HepG2 (cell line): ENCODE data around the gene EXOSC7. TPM values are rescaled to one million over a fixed set of nuclear protein-coding genes. Genes with fewer than 3 reads are reported as not detected.

ENCODE experiments used
- ATAC-seq: fragments of 200-7000 bp; cut with Tn5 transposase; 3 replicates; pipeline ENCODE4 v1.9.1; 2020; ENCODE audit warnings: mild to moderate bottlenecking, moderate library complexity
- BruUV-seq: library from RNA; stranded (reverse); fragments of 400-500 nt; replicated peaks from 2 replicates; lab custom pipeline; 2021; lab: Mats Ljungman, UMichigan
- CTCF ChIA-PET: fragments of 300-600 bp; formaldehyde crosslinking; extraction: SDS; loops from one replicate; lab custom pipeline; 2021; ENCODE audit warnings: low total read pairs, inconsistent platforms, low intra/inter-chr PET ratio; lab: Yijun Ruan, JAX
- POLR2A ChIA-PET: fragments of 350-600 bp; sonication (Branson Sonifier 250); formaldehyde crosslinking; loops from one replicate; lab custom pipeline; 2020; ENCODE audit warnings: antibody characterized with exemption, inconsistent platforms; lab: Yijun Ruan, JAX
- DNase-seq: peaks from one replicate; pipeline ENCODE4 v3.0.0-alpha.2; 2015; ENCODE audit warnings: low spot score
- FAIRE-seq: peaks from 3 replicates; lab custom pipeline; 2011; peaks lifted over from hg19 to GRCh38; lab: Jason Lieb, UNC
- H2AFZ ChIP-seq: one replicate; pipeline ENCODE4 v1.6.1; 2011; ENCODE audit warnings: low read length, inconsistent platforms
- H3K27ac ChIP-seq: fragments of 300-600 bp; 3 replicates; pipeline ENCODE4 v1.8.0; 2011; ENCODE audit warnings: mixed run types, mild to moderate bottlenecking, mixed read lengths, low read length, inconsistent platforms; ENCODE audit not compliant: insufficient read depth; ENCODE audit errors: extremely low read length
- H3K27me3 ChIP-seq, 2 experiments: fragments of 200-600 bp in 1 of 2; 2 replicates in 1 of 2; 3 replicates in 1 of 2; pipeline versions ENCODE4 v1.6.0 to v1.8.0; 2011; ENCODE audit warnings: low read length in 2 of 2, mild to moderate bottlenecking in 2 of 2, moderate library complexity in 2 of 2, inconsistent platforms in 1 of 2; ENCODE audit not compliant: insufficient read depth in 2 of 2, control insufficient read depth in 1 of 2
- H3K36me3 ChIP-seq, 2 experiments: fragments of 200-600 bp in 1 of 2; replicated peaks in 1 of 2; 2 replicates in 1 of 2; 3 replicates in 1 of 2; pipeline versions ENCODE4 v1.5.1 to v1.8.0; 2011; ENCODE audit warnings: low read length in 2 of 2, inconsistent platforms in 1 of 2; ENCODE audit not compliant: insufficient read depth in 2 of 2, control insufficient read depth in 1 of 2
- H3K4me1 ChIP-seq: 2 replicates; pipeline ENCODE4 v1.5.1; 2012; ENCODE audit warnings: low read length, inconsistent platforms; ENCODE audit not compliant: insufficient read depth
- H3K4me2 ChIP-seq: 2 replicates; pipeline ENCODE4 v1.6.0; 2011; ENCODE audit warnings: low read depth, low read length, inconsistent platforms
- H3K4me3 ChIP-seq, 3 experiments: fragments of 200-600 bp in 1 of 3; sonication (generic), shearing (Covaris generic) in 1 of 3; replicated peaks in 1 of 3; 2 replicates each; pipeline ENCODE4 v1.5.1; 2011 to 2016; ENCODE audit warnings: low read length in 3 of 3, inconsistent platforms in 2 of 3, low read depth in 2 of 3, mild to moderate bottlenecking in 2 of 3, control low read depth in 1 of 3, mixed read lengths in 1 of 3; ENCODE audit not compliant: insufficient read depth in 1 of 3
- H3K79me2 ChIP-seq: one replicate; pipeline ENCODE4 v1.6.1; 2011; ENCODE audit warnings: low read length, inconsistent platforms; ENCODE audit not compliant: insufficient read depth
- H3K9ac ChIP-seq: 2 replicates; pipeline ENCODE4 v1.6.0; 2011; ENCODE audit warnings: mild to moderate bottlenecking, low read depth, low read length, inconsistent platforms; ENCODE audit not compliant: insufficient read depth
- H3K9me3 ChIP-seq: 2 replicates; pipeline ENCODE4 v1.5.1; 2012; ENCODE audit warnings: mild to moderate bottlenecking, low read length
- H4K20me1 ChIP-seq: 2 replicates; pipeline ENCODE4 v1.6.0; 2011; ENCODE audit warnings: inconsistent platforms, mild to moderate bottlenecking, low read length, moderate library complexity; ENCODE audit not compliant: insufficient read depth
- AGO1 ChIP-seq: fragments of 200-400 bp; formaldehyde crosslinking; IDR thresholded peaks from 2 replicates; pipeline ENCODE4 v1.6.1; 2017; ENCODE audit warnings: mild to moderate bottlenecking, low read depth, low read length, moderate library complexity; ENCODE audit not compliant: poor library complexity, severe bottlenecking
- AKNA ChIP-seq: sonication (generic); formaldehyde crosslinking; IDR thresholded peaks from 2 replicates; pipeline ENCODE4 v1.4.0; 2020; ENCODE audit warnings: missing genetic modification reagents, borderline replicate concordance
- IRF9 ChIP-seq: sonication (generic); formaldehyde crosslinking; IDR thresholded peaks from 2 replicates; pipeline ENCODE4 v1.8.0; 2022; ENCODE audit warnings: missing genetic modification reagents, mild to moderate bottlenecking, borderline replicate concordance
- KDM2A ChIP-seq: sonication (generic); formaldehyde crosslinking; IDR thresholded peaks from 2 replicates; pipeline ENCODE4 v1.4.0; 2020; ENCODE audit warnings: low read depth, missing genetic modification reagents, borderline replicate concordance
- NKX3-1 ChIP-seq: sonication (generic); formaldehyde crosslinking; IDR thresholded peaks from 2 replicates; pipeline ENCODE4 v1.5.0; 2020; ENCODE audit warnings: missing genetic modification reagents
- PCBP1 ChIP-seq: fragments of 200-400 bp; formaldehyde crosslinking; IDR thresholded peaks from 2 replicates; pipeline ENCODE4 v1.6.1; 2017; ENCODE audit warnings: mild to moderate bottlenecking, low read depth, low read length, borderline replicate concordance
- PRMT3 ChIP-seq: sonication (generic); formaldehyde crosslinking; IDR thresholded peaks from 2 replicates; pipeline ENCODE4 v1.8.1; 2022; ENCODE audit warnings: low read depth, mild to moderate bottlenecking, moderate library complexity, missing genetic modification reagents, borderline replicate concordance
- SAFB2 ChIP-seq: sonication (generic); formaldehyde crosslinking; IDR thresholded peaks from 2 replicates; pipeline ENCODE4 v1.5.1; 2020; ENCODE audit warnings: missing genetic modification reagents, low read depth, mild to moderate bottlenecking, borderline replicate concordance
- THAP11 ChIP-seq: IDR thresholded peaks from 2 replicates; pipeline ENCODE4 v1.6.1; 2016; ENCODE audit warnings: missing biosample characterization, missing genetic modification reagents
- ZBTB4 ChIP-seq: sonication (generic); formaldehyde crosslinking; IDR thresholded peaks from 2 replicates; pipeline ENCODE4 v1.4.0; 2020; ENCODE audit warnings: missing genetic modification reagents, mild to moderate bottlenecking, borderline replicate concordance
- ZNF232 ChIP-seq: sonication (generic); formaldehyde crosslinking; IDR thresholded peaks from 2 replicates; pipeline ENCODE4 v1.4.0; 2020; ENCODE audit warnings: missing genetic modification reagents, borderline replicate concordance
- ZNF343 ChIP-seq: sonication (generic); formaldehyde crosslinking; IDR thresholded peaks from 2 replicates; pipeline ENCODE4 v1.4.0; 2020; ENCODE audit warnings: mild to moderate bottlenecking, missing genetic modification reagents
- ZNF674 ChIP-seq: sonication (generic); formaldehyde crosslinking; IDR thresholded peaks from 2 replicates; pipeline ENCODE4 v1.5.0; 2020; ENCODE audit warnings: low read depth, mild to moderate bottlenecking, missing genetic modification reagents
- WGBS: methylation state at CpG from one replicate; pipeline ENCODE4 v1.1.6; 2017; ENCODE audit warnings: low lambda C conversion rate; 5-methylcytosine and 5-hydroxymethylcytosine counted together
- in situ Hi-C: cut with HindIII; loops from 2 replicates; pipeline ENCODE4 v1.10.0; 2017; ENCODE audit warnings: low pct_unique_long_range_greater_than_20kb; ENCODE audit not compliant: extremely low pct_ligation_motif_present
- intact Hi-C: fragments of 100-400 bp; cut with micrococcal nuclease; formaldehyde crosslinking; loops from one replicate; pipeline ENCODE4 v1.10.0; 2022; ENCODE audit not compliant: unreplicated experiment
- polyA plus RNA-seq, 8 experiments: library from polyadenylated mRNA; depleted of rRNA in 3 of 8; stranded (reverse) in 7 of 8; unstranded in 1 of 8; fragments of >200 nt; fragmentation: Illumina TruSeq in 4 of 8; extraction: Trizol in 4 of 8; gene quantifications; 2 replicates each; pipeline versions ENCODE4 v1.2.1 to v1.2.3, GENCODE V29; 2011 to 2016; ENCODE audit warnings: low read depth in 4 of 8, missing spikeins in 1 of 8, mixed read lengths in 1 of 8; ENCODE audit not compliant: insufficient read depth in 1 of 8
- total RNA-seq, 5 experiments: library from RNA; depleted of rRNA; stranded (reverse); fragments of >200 nt; fragmentation: Illumina TruSeq; extraction: Trizol; gene quantifications; 2 replicates each; pipeline ENCODE4 v1.2.3, GENCODE V29; 2016; ENCODE audit warnings: low read depth in 1 of 5

EXOSC7 gene
- total and polyA plus RNA-seq, 2 of the 13 experiments (the other 11 are each of a cell fraction or from before 2014, with no cell fraction given), result 68.3 to 74.7 TPM

GRCh38 chr3:45020534-45020933 lies 44.5 kb downstream of the EXOSC7 start (continued):
- TF ChIP-seq AKNA, result no peak
- no peak for TF ChIP-seq PCBP1
- TF ChIP-seq THAP11, result no peak
- no peak for TF ChIP-seq SAFB2
- TF ChIP-seq AGO1, result no peak

- Histone ChIP-seq H3K9me3 (no peaks in the 10 kb centered on the region), H3K4me1 (no peaks in the 10 kb centered on the region), H2AFZ (no peak overlapping the region), H3K36me3 (no peaks in the 10 kb centered on the region; a peak in 1 of 5 replicates), H3K4me2 (no peak overlapping the region), H3K27ac (no peak overlapping the region), H3K4me3 (no peak overlapping the region), H3K9ac (no peak overlapping the region), H3K27me3 (no peaks in the 10 kb centered on the region), H4K20me1 (no peaks in the 10 kb centered on the region), H3K79me2 (no peaks in the 10 kb centered on the region)
- intact Hi-C loops, result no loop called here
- ChIA-PET CTCF (no interaction called here), POLR2A (no interaction called here)
- DNase-seq (no peak), ATAC-seq (peak; percentile 21; the same call in 1 of the 3 replicates), FAIRE-seq (no peak)
- in situ Hi-C loops, result no loop called here
- BruUV-seq, result no TSS peak
- 75% methylated on average over 12 of the region's 12 CpGs for WGBS
- TF ChIP-seq ZNF674 (CRISPR knock-in tag) (no peak), ZNF232 (CRISPR knock-in tag) (no peak), PRMT3 (CRISPR knock-in tag) (no peak), NKX3-1 (CRISPR knock-in tag) (no peak), KDM2A (CRISPR knock-in tag) (no peak), IRF9 (CRISPR knock-in tag) (no peak), ZBTB4 (CRISPR knock-in tag) (no peak), ZNF343 (CRISPR knock-in tag) (no peak)
Measured at GRCh38 chr3:45021524-45022297, 45.7 kb downstream of the EXOSC7 start.
